Rectal smooth muscle tissue (tissue), 1 donor: ENCODE results near the gene ZSWIM3.
"Not testable (repeated sequence)": the region's sequence is repeated elsewhere in the genome, so short reads cannot be mapped to it uniquely, and the experiment has no call there.

Experiments
- H3K27ac ChIP-seq: one replicate; pipeline ENCODE4 v1.7.0; 2013; ENCODE audit warnings: low read depth, low read length, inconsistent platforms
- H3K27me3 ChIP-seq: one replicate; pipeline ENCODE4 v1.7.0; 2013; ENCODE audit warnings: low read length; ENCODE audit not compliant: control insufficient read depth, insufficient read depth
- H3K36me3 ChIP-seq: one replicate; pipeline ENCODE4 v1.7.0; 2013; ENCODE audit warnings: low read length; ENCODE audit not compliant: control insufficient read depth, insufficient read depth
- H3K4me1 ChIP-seq: one replicate; pipeline ENCODE4 v1.7.0; 2013; ENCODE audit warnings: low read length; ENCODE audit not compliant: control insufficient read depth, insufficient read depth
- H3K4me3 ChIP-seq: one replicate; pipeline ENCODE4 v1.7.0; 2013; ENCODE audit warnings: low read length
- H3K9ac ChIP-seq: one replicate; pipeline ENCODE4 v1.7.0; 2013; ENCODE audit warnings: low read length

Gene ZSWIM3

DNA sequence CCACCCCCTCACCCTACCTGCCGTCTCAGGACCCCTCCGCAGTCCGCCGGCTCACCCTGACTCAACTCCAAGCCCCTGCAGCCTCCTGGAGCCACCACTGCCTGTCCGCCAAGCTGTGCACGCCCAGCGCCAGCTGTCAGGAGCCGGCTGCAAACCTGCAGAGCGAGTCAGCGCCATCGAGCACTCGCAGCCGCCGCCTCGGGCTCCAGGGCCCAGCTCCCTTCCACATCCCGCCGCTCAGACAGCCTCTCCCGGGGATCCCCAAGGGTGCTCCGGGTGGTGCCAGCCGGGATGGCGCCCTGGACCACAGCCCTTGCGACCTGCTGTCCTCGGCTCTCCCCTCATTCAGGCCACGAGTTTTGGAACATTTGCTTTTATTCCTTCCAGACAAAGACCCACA is 34.6 kb upstream of the ZSWIM3 start:
- Histone ChIP-seq H3K4me3 (peak overlapping the region; percentile 29), H3K4me1 (peaks cover 11% of the 10 kb centered on the region), H3K27me3 (peaks cover 3% of the 10 kb centered on the region), H3K36me3 (no peaks in the 10 kb centered on the region), H3K9ac (no peak overlapping the region), H3K27ac (no peak overlapping the region)

- Histone ChIP-seq H3K4me3 (peak overlapping the region; percentile 29), H3K36me3 (no peaks in the 10 kb centered on the region), H3K9ac (no peak overlapping the region), H3K4me1 (peaks cover 11% of the 10 kb centered on the region), H3K27me3 (peaks cover 3% of the 10 kb centered on the region), H3K27ac (no peak overlapping the region)
Observed at GRCh38 chr20:45823949-45824835, 33.2 kb upstream of the ZSWIM3 start.

- Histone ChIP-seq H3K27me3 (peaks cover 3% of the 10 kb centered on the region), H3K4me3 (no peak overlapping the region), H3K36me3 (no peaks in the 10 kb centered on the region), H3K9ac (no peak overlapping the region), H3K27ac (no peak overlapping the region), H3K4me1 (peaks cover 11% of the 10 kb centered on the region)
Observed at GRCh38 chr20:45826381-45827019, 30.9 kb upstream of the ZSWIM3 start.

DNA sequence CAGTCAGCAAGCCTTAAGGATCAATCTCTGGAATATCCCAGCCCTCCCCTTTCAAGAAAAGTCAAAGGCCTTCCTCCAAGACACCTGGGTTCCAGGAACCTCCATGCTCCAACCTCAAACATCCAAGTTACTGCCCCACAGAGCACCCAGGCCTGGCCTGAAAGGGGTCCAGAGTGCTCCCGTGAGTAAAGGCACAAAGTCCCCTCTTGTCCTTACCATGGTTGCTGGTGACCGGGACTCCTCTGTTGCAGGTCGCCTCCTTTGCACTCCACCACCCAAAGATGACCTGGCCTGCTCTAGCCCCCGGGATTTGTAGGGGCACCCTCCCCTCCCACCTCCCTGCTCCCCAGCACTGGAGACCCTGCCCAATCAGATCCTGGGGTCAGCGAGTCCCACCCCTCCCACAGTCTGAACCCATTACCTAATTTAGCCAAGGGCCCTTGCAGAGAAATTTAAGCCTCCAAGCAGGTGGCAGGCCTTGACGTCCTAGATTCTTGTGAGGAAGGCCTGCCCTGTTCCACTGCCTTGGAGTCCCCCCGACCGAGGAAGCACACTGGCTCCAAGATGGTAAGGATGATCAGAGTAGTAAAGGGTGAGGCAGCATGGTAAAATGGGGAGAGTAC is 30.3 kb upstream of the ZSWIM3 start, which contains the start of gene TNNC2:
TSS of gene TNNC2 (minus strand) at position 283 of the 623 bp plus-strand sequence. CDS start at position 219, 64 bp downstream.
- peaks cover 3% of the 10 kb centered on the region for H3K27me3 ChIP-seq
- peaks cover 11% of the 10 kb centered on the region for H3K4me1 ChIP-seq
- H3K9ac ChIP-seq: no peak within 1 kb of the TSS
- no peak within 1 kb of the TSS for H3K27ac ChIP-seq
- H3K36me3 ChIP-seq: no peaks in the 10 kb centered on the region
- no peak within 1 kb of the TSS for H3K4me3 ChIP-seq

DNA sequence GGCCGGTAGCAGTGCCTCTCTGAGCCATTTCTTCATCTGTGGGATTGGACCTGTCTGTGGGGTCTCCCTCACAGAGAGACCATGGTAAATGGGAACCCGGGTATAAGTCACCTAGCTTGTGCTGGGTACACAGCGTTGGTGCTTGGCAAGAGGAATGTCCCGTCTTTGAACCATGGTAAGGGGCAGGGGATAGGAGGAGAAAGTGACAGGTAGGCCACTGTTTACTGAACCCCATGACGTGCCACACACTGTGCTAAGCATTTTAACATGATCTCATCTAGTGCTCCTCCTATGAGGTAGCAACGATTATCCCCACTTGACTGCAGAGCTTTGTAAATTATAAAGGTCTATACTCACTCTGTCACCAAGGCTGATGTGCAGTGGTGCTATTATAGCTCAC is 29.7 kb upstream of the ZSWIM3 start:
- peaks cover 11% of the 10 kb centered on the region for H3K4me1 ChIP-seq
- no peak overlapping the region for H3K27ac ChIP-seq
- no peaks in the 10 kb centered on the region for H3K36me3 ChIP-seq
- H3K4me3 ChIP-seq: no peak overlapping the region
- H3K27me3 ChIP-seq: peaks cover 3% of the 10 kb centered on the region
- no peak overlapping the region for H3K9ac ChIP-seq

DNA sequence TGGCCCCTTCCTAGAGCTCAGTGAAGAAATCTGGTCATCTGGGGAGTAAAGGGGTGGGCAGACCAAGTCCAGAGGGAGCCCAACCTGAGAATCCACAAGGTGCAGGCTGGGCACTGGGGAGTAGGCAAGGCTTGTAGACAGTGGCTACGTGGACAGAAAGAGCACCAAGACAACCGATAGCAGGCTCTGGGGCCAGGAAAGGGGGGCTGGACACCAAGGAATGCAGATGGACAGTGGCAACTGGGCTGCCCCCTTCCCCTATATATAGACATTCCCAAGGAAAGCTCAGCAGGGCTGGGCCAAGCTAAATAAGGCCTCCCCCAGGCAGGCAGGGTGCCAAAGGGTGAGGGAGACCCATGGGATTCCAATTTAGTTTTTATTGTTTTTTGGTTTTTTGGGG is 28.8 kb upstream of the ZSWIM3 start:
- Histone ChIP-seq H3K4me1 (peaks cover 11% of the 10 kb centered on the region), H3K4me3 (no peak overlapping the region), H3K27ac (no peak overlapping the region), H3K36me3 (no peaks in the 10 kb centered on the region), H3K9ac (no peak overlapping the region), H3K27me3 (no peaks in the 10 kb centered on the region)

- not testable (repeated sequence) for H3K27me3 ChIP-seq, H3K9ac ChIP-seq, H3K27ac ChIP-seq, H3K4me3 ChIP-seq, H3K36me3 ChIP-seq
- H3K4me1 ChIP-seq: peaks cover 15% of the 10 kb centered on the region
Observed at GRCh38 chr20:45829673-45830106, 27.7 kb upstream of the ZSWIM3 start.

GRCh38 chr20:45832619-45833018 is 24.8 kb upstream of the ZSWIM3 start:
- H3K9ac ChIP-seq: no peak overlapping the region
- no peaks in the 10 kb centered on the region for H3K36me3 ChIP-seq
- H3K27me3 ChIP-seq: no peaks in the 10 kb centered on the region
- peak overlapping the region; percentile 81 for H3K27ac ChIP-seq
- H3K4me1 ChIP-seq: peaks cover 19% of the 10 kb centered on the region
- H3K4me3 ChIP-seq: no peak overlapping the region

GRCh38 chr20:45833030-45833882 is 24.2 kb upstream of the ZSWIM3 start, which contains the start of gene SNX21:
TSS of gene SNX21 (plus strand) at chr20:45833799. CDS start at chr20:45833920, 121 bp downstream.
- Histone ChIP-seq H3K27me3 (no peaks in the 10 kb centered on the region), H3K4me1 (peaks cover 19% of the 10 kb centered on the region), H3K27ac (peak within 1 kb of the TSS; percentile 81)

DNA sequence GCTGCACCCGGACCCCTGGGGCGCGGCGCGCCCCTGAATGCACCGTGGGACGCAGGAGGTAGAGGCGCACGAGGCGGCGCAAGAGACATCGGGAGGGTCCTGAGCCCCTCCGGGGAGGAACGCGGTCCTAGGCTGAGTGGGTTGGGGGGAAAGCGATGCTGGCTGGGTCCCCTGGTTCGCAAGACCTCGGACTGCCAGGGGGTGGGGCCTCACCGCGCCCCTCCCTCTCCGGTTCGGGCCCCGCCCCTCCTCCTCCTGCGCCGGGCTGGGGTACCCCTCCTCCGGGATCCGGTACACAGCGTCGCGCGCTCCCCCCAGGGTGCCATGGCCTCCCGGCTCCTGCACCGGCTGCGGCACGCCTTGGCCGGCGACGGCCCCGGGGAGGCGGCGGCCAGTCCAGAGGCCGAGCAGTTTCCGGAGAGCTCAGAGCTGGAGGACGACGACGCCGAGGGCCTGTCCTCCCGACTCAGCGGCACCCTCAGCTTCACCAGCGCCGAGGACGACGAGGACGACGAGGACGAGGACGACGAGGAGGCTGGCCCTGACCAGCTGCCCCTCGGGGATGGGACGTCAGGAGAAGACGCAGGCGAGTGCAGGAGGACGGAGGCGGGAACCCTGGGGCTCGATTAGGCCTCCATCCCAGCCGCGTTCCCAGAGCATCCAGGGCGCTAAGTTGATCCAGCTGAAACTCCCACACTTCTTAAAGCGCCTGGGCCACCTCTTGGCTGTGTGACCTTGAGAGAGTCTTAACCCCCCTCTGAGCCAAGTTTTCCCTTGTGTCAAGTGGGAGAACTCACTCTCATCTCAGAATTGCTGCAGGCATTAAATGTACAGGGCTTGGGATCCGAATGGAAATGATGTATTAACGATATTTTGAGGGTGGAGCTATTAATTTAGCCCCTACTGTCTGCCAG is 23.3 kb upstream of the ZSWIM3 start:
- Histone ChIP-seq H3K4me1 (peaks cover 19% of the 10 kb centered on the region), H3K9ac (peak overlapping the region; percentile 89), H3K27me3 (no peaks in the 10 kb centered on the region), H3K27ac (peak overlapping the region; percentile 81), H3K36me3 (no peaks in the 10 kb centered on the region), H3K4me3 (peak overlapping the region; percentile 95)

More at GRCh38 chr20:45833030-45833882, 24.2 kb upstream of the ZSWIM3 start, which contains the start of gene SNX21:
- Histone ChIP-seq H3K36me3 (no peaks in the 10 kb centered on the region), H3K9ac (peak within 1 kb of the TSS; percentile 89), H3K4me3 (peak within 1 kb of the TSS; percentile 95)

- Histone ChIP-seq H3K9ac (peak overlapping the region; percentile 89), H3K27me3 (no peaks in the 10 kb centered on the region), H3K27ac (peak overlapping the region; percentile 81), H3K4me3 (peak overlapping the region; percentile 95), H3K4me1 (peaks cover 19% of the 10 kb centered on the region), H3K36me3 (no peaks in the 10 kb centered on the region)
Observed at GRCh38 chr20:45834797-45835161, 22.6 kb upstream of the ZSWIM3 start.
